LNCAP (cell line): ENCODE data around the gene FAM236D.
"Not testable (repeated sequence)": the region's sequence is repeated elsewhere in the genome, so short reads cannot be mapped to it uniquely, and the experiment has no call there.

Source experiments
- TF ChIP-seq, protein P1 (sequence below): fragments of 450-650 bp; IDR thresholded peaks from 2 replicates; pipeline ENCODE4 v1.5.1; 2017; ENCODE audit warnings: mild to moderate bottlenecking

Gene FAM236D

GRCh38 chrX:72808110-72808509 is at the start of gene FAM236D:
TSS of gene FAM236D (minus strand) at chrX:72808210. CDS start at chrX:72808110, 100 bp downstream.
- TF ChIP-seq, protein P1, sequence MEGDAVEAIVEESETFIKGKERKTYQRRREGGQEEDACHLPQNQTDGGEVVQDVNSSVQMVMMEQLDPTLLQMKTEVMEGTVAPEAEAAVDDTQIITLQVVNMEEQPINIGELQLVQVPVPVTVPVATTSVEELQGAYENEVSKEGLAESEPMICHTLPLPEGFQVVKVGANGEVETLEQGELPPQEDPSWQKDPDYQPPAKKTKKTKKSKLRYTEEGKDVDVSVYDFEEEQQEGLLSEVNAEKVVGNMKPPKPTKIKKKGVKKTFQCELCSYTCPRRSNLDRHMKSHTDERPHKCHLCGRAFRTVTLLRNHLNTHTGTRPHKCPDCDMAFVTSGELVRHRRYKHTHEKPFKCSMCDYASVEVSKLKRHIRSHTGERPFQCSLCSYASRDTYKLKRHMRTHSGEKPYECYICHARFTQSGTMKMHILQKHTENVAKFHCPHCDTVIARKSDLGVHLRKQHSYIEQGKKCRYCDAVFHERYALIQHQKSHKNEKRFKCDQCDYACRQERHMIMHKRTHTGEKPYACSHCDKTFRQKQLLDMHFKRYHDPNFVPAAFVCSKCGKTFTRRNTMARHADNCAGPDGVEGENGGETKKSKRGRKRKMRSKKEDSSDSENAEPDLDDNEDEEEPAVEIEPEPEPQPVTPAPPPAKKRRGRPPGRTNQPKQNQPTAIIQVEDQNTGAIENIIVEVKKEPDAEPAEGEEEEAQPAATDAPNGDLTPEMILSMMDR: not testable (repeated sequence)

GRCh38 chrX:72782560-72782959 is 25.4 kb downstream of the FAM236D start, which contains the start of gene FAM236B:
TSS of gene FAM236B (minus strand) at chrX:72782660. CDS start at chrX:72782560, 100 bp downstream.
- TF ChIP-seq, protein P1: not testable (repeated sequence)

DNA sequence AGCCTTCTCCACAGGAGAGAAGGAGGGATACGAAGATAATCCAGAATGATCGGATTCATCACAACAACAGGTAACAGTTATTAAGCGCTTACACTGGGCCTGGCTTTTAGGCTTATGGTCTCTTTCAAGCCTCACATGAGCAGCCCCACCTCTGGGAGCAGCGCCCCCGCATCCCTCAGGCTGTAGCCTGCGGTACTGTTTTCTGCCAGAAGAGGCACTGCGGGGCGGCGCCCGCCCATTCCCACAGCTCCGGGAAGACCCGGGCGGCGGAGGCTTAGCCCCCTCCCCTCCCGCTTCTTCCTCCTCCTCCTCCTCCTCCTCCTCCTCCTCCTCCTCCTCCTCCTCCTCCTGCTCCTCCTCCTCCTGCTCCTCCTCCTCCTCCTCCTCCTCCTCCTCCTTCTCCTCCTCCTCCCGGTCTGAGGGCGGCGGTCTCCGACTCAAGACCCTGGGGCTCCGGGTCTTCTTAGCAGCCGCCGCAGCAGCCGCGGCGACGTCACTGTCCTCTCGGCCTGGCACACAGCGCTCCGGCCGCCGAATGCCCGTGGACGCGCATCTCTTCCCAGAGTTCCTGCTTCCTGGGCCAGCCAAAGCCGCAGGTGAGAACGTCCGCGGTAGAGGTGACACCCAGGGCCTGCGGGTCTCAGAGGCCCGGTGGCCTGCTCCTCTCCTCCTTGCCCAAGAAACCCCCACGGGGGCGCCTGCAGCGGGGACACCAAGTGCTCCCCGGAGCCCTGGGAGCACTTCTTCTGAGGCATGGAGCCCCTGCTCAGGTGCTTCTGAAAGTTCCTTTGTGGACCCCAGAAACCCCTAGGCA is 31.1 kb downstream of the FAM236D start, which contains the start of gene DMRTC1B:
Gene DMRTC1B (plus strand): TSS at position 238 of the 814 bp plus-strand sequence. CDS start 68,246 bp downstream, outside the sequence.
- TF ChIP-seq, protein P1: not testable (repeated sequence)
